Measurements from ENCODE around the gene GBX2. TPM values are rescaled to one million over a fixed set of nuclear protein-coding genes. Genes with fewer than 3 reads are reported as not detected.

GBX2 gene
- total RNA-seq, 8 experiments from 2014 or later: 0.36 to 25.3 (median 9.2) TPM; not detected in 2

Other genes starting within 250 kb of the GBX2 start
- under 1 TPM in 6 of 8 experiments, not detected in 2; 0.10 to 0.63 (median 0.25) TPM for gene ASB18, start 96.0 kb upstream of the GBX2 start, total RNA-seq

All from motor neuron (in vitro differentiated cells).